MM.1S (cell line): ENCODE data around the gene GPR4.

Experiments used
- DNase-seq: peaks from one replicate; pipeline ENCODE4 v3.0.0-alpha.2; 2015
- H2AFZ ChIP-seq: fragments of 300-600 bp; sonication (generic); 2 replicates; pipeline ENCODE4 v1.6.0; 2016; ENCODE audit warnings: antibody characterized with exemption, low read length
- H3F3A ChIP-seq: fragments of 300-600 bp; sonication (generic); 2 replicates; pipeline ENCODE4 v1.6.1; 2016; ENCODE audit warnings: mild to moderate bottlenecking, antibody characterized with exemption, low read length, moderate library complexity, mixed read lengths; ENCODE audit not compliant: insufficient read depth
- H3K27ac ChIP-seq: fragments of 300-600 bp; sonication (generic); 2 replicates; pipeline ENCODE4 v1.5.1; 2016; ENCODE audit warnings: mild to moderate bottlenecking, low read length
- H3K27me3 ChIP-seq: fragments of 300-600 bp; sonication (generic); replicated peaks from 2 replicates; pipeline ENCODE4 v1.6.0; 2016; ENCODE audit warnings: low read length; ENCODE audit not compliant: insufficient read depth
- H3K36me3 ChIP-seq: fragments of 300-600 bp; sonication (generic); replicated peaks from 2 replicates; pipeline ENCODE4 v1.6.1; 2016; ENCODE audit warnings: mild to moderate bottlenecking, low read length, mixed read lengths; ENCODE audit not compliant: insufficient read depth
- H3K4me1 ChIP-seq: fragments of 300-600 bp; sonication (generic); 2 replicates; pipeline ENCODE4 v1.6.1; 2016; ENCODE audit warnings: low read length, mixed read lengths
- H3K4me2 ChIP-seq: fragments of 300-600 bp; sonication (generic); 2 replicates; pipeline ENCODE4 v1.6.0; 2016; ENCODE audit warnings: low read depth, low read length
- H3K4me3 ChIP-seq: fragments of 300-600 bp; sonication (generic); 2 replicates; pipeline ENCODE4 v1.5.1; 2016; ENCODE audit warnings: low read length, mixed read lengths
- H3K79me2 ChIP-seq: fragments of 300-600 bp; sonication (generic); 2 replicates; pipeline ENCODE4 v1.6.1; 2016; ENCODE audit warnings: mixed run types, low read length, mixed read lengths
- H3K9ac ChIP-seq: fragments of 300-600 bp; sonication (generic); 2 replicates; pipeline ENCODE4 v1.6.1; 2016; ENCODE audit warnings: low read length, mixed read lengths
- H3K9me2 ChIP-seq: fragments of 300-600 bp; sonication (generic); replicated peaks from 2 replicates; pipeline ENCODE4 v1.6.1; 2016; ENCODE audit warnings: mild to moderate bottlenecking, low read length, mixed read lengths; ENCODE audit not compliant: insufficient read depth
- H3K9me3 ChIP-seq: fragments of 300-600 bp; sonication (generic); replicated peaks from 2 replicates; pipeline ENCODE4 v1.6.1; 2016; ENCODE audit warnings: mild to moderate bottlenecking, low read length, mixed read lengths; ENCODE audit not compliant: insufficient read depth
- H4K20me1 ChIP-seq: fragments of 300-600 bp; sonication (generic); 2 replicates; pipeline ENCODE4 v1.6.1; 2016; ENCODE audit warnings: mild to moderate bottlenecking, low read length, moderate library complexity, mixed read lengths; ENCODE audit not compliant: insufficient read depth
- EZH2 ChIP-seq: fragments of 300-600 bp; sonication (generic); optimal IDR thresholded peaks from 2 replicates; pipeline ENCODE3; 2017; ENCODE audit warnings: low read depth, mild to moderate bottlenecking, antibody characterized with exemption, low read length, mixed read lengths
- EZH2phosphoT487 ChIP-seq: fragments of 300-600 bp; sonication (generic); IDR thresholded peaks from 2 replicates; pipeline ENCODE4 v1.6.1; 2018; ENCODE audit warnings: antibody characterized with exemption, low read length
- TF ChIP-seq, protein P1 (sequence below): fragments of 300-600 bp; sonication (generic); IDR thresholded peaks from 2 replicates; pipeline ENCODE4 v1.5.1; 2016; ENCODE audit warnings: antibody characterized with exemption, low read length, mixed read lengths

Gene GPR4

DNA sequence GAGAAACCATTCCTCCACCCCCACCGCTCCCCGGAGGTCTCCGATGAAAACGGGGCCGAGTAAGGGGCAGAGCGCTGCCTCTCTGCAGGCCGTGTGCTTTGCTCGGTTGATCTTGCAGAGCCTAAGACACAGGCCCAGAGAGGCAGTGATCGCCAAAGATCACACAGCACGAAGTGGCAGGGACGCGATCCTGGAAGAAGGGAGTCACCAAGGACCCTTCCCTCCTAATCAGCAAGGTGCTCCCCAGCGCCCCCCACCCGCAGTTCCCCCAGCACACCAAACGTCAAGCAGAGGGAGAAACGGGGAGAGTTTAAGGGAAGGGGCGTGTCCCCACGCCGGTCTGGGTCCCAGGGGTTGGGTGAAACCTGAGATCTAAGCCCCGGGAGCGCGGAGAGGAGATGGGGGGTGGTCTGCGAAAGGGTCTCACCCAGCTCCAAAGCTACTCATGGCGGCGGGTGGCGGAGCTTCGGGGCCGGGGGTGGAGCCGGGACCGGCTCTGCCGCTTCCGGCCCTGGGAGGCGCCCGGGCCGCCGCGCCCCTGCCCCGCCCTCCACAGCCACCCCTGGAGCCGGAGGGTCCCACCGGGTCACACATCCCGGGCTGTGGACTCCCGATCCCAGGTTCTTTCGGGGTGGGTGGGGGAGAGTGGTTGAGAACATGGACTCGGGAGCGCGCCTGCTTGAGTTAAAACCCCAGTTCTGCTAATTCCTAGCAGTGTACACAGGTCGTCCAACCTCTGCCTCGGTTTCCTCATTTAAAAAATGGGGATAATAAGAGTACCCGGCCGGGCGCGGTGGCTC, 37.1 kb upstream of the GPR4 start, which contains the start of gene EML2:
EML2 (minus strand) TSS at position 468 of the 800 bp plus-strand sequence; CDS start at position 447, 21 bp downstream.
- Histone ChIP-seq H3F3A (peaks cover 29% of the 10 kb centered on the region), H3K36me3 (no peaks in the 10 kb centered on the region), H3K27me3 (no peaks in the 10 kb centered on the region), H3K9me3 (no peaks in the 10 kb centered on the region), H3K9ac (peak within 1 kb of the TSS; percentile 59; the same call in 1 of the 2 replicates), H3K4me3 (peak within 1 kb of the TSS; percentile 81), H2AFZ (peak within 1 kb of the TSS; percentile 98), H4K20me1 (no peaks in the 10 kb centered on the region), H3K4me1 (peaks cover 4% of the 10 kb centered on the region; the same call in 1 of the 2 replicates), H3K9me2 (no peaks in the 10 kb centered on the region), H3K79me2 (no peaks in the 10 kb centered on the region), H3K27ac (no peak within 1 kb of the TSS), H3K4me2 (peak within 1 kb of the TSS; percentile 80)
- peak; percentile 35 for DNase-seq
- TF ChIP-seq EZH2phosphoT487 (no peak), EZH2 (no peak)
- TF ChIP-seq, protein P1, sequence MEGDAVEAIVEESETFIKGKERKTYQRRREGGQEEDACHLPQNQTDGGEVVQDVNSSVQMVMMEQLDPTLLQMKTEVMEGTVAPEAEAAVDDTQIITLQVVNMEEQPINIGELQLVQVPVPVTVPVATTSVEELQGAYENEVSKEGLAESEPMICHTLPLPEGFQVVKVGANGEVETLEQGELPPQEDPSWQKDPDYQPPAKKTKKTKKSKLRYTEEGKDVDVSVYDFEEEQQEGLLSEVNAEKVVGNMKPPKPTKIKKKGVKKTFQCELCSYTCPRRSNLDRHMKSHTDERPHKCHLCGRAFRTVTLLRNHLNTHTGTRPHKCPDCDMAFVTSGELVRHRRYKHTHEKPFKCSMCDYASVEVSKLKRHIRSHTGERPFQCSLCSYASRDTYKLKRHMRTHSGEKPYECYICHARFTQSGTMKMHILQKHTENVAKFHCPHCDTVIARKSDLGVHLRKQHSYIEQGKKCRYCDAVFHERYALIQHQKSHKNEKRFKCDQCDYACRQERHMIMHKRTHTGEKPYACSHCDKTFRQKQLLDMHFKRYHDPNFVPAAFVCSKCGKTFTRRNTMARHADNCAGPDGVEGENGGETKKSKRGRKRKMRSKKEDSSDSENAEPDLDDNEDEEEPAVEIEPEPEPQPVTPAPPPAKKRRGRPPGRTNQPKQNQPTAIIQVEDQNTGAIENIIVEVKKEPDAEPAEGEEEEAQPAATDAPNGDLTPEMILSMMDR: peak; percentile 38

DNA sequence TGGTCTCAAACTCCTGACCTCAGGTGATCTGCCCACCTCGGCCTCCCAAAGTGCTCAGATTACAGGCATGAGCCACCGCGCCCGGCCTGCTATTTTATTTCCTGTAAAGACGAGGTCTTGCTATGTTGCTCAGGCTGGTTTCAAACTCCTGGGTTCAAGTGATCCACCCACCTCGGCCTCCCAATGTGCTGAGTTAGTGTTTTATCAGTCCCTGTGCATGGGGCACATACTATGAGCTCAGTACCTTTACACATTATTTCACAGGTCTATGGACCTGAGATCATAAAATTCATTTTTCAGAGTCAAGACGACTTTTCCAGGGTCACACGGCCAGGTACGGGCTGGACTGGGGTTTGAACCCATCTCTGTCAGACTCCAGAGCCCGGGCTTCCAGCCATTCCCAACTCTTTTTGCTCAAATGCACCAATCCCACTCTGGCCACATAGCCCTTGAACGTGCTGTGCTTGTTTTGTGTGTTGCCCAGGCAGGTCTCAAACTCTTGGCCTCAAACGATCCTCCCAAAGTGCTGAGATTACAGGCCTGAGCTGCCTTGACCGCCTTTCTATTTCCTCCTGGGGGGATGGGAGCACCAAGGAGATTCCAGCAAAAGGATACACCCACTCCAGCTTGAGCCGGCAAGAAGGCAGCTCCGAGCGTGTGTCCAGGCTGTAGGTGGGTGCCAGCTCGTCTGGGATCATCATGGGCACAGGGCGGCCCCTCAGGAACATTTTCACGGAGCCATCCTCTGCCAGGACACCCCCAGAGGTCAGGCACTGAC, 36.1 kb upstream of the GPR4 start:
- TF ChIP-seq, protein P1: no peak
- TF ChIP-seq EZH2phosphoT487 (no peak), EZH2 (no peak)
- Histone ChIP-seq H3K27ac (no peak overlapping the region), H3K9me3 (no peaks in the 10 kb centered on the region), H3K9me2 (no peaks in the 10 kb centered on the region), H3K27me3 (no peaks in the 10 kb centered on the region), H3K79me2 (no peaks in the 10 kb centered on the region), H3K4me3 (no peak overlapping the region), H3K9ac (no peak overlapping the region), H4K20me1 (no peaks in the 10 kb centered on the region), H2AFZ (no peak overlapping the region), H3K4me1 (peaks cover 4% of the 10 kb centered on the region; the same call in 1 of the 2 replicates), H3F3A (peaks cover 26% of the 10 kb centered on the region), H3K4me2 (peak overlapping the region; percentile 80; the same call in 1 of the 2 replicates), H3K36me3 (no peaks in the 10 kb centered on the region)
- no peak for DNase-seq

DNA sequence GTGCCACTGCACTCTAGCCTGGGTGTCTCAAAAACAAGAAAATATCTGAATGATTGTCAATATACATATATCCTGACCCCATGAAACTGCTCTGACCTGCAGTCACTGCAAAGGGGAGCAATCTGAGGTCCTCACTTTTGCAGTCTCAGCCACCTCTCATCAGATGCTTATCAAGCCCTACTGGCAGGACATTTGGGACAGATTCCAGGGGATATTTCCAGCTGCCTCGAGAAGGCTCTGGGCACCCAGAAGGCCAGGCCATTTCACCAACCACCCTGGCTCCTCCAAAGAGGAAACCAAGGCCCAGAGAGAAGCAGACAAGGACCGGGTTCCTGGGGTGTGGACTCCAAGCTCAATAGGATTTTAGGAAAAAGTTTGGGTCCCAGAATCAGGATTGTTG, 34.9 kb upstream of the GPR4 start:
- H3K4me3 ChIP-seq: no peak overlapping the region

More for the DNA sequence above, 34.9 kb upstream of the GPR4 start:
- H3K9me2 ChIP-seq: no peaks in the 10 kb centered on the region
- no peaks in the 10 kb centered on the region for H3K79me2 ChIP-seq
- H3K36me3 ChIP-seq: no peaks in the 10 kb centered on the region
- no peak for DNase-seq
- H3K9ac ChIP-seq: no peak overlapping the region
- H3K4me2 ChIP-seq: no peak overlapping the region
- no peaks in the 10 kb centered on the region for H4K20me1 ChIP-seq
- H3F3A ChIP-seq: peaks cover 14% of the 10 kb centered on the region
- TF ChIP-seq EZH2 (no peak), EZH2phosphoT487 (no peak)
- TF ChIP-seq, protein P1: no peak
- no peak overlapping the region for H2AFZ ChIP-seq
- no peaks in the 10 kb centered on the region for H3K9me3 ChIP-seq
- H3K4me1 ChIP-seq: peaks cover 4% of the 10 kb centered on the region; the same call in 1 of the 2 replicates
- H3K27me3 ChIP-seq: no peaks in the 10 kb centered on the region
- no peak overlapping the region for H3K27ac ChIP-seq
